B cell (primary cell): ENCODE data around the gene SCUBE1. TPM values are rescaled to one million over a fixed set of nuclear protein-coding genes. Genes with fewer than 3 reads are reported as not detected.
"Not testable (repeated sequence)": the region's sequence is repeated elsewhere in the genome, so short reads cannot be mapped to it uniquely, and the experiment has no call there.

Experiments
- ATAC-seq: fragments of 200-7000 bp; cut with Tn5 transposase; one replicate; pipeline ENCODE4 v1.10.0; 2021; ENCODE audit warnings: low read depth, mild to moderate bottlenecking, moderate number of reproducible peaks, moderate library complexity
- CTCF ChIA-PET: fragments of 350-600 bp; sonication (Branson Sonifier 250); formaldehyde crosslinking; loops from one replicate; lab custom pipeline; 2021; ENCODE audit warnings: antibody characterized with exemption, inconsistent platforms; lab: Charles Lee
- POLR2A ChIA-PET: fragments of 350-600 bp; sonication (Branson Sonifier 250); formaldehyde crosslinking; loops from one replicate; lab custom pipeline; 2021; ENCODE audit warnings: antibody characterized with exemption; lab: Charles Lee
- DNase-seq: peaks from one replicate; pipeline ENCODE4 v3.0.0; 2013
- H2AFZ ChIP-seq: 2 replicates; pipeline ENCODE4 v1.6.1; 2012; ENCODE audit warnings: mild to moderate bottlenecking, low read depth, low read length; ENCODE audit not compliant: insufficient read depth, poor library complexity, severe bottlenecking
- H3K27ac ChIP-seq, 2 donors: 1 replicate in 1 of 2; 2 replicates in 1 of 2; pipeline ENCODE4 v1.5.1; 2012 to 2013; ENCODE audit warnings: low read length in 2 of 2, mild to moderate bottlenecking in 2 of 2, moderate library complexity in 1 of 2
- H3K27me3 ChIP-seq, 4 experiments: fragments of 200-600 bp in 1 of 4; sonication (generic) in 1 of 4; replicated peaks in 1 of 4; 1 replicate in 2 of 4; 2 replicates in 2 of 4; pipeline versions ENCODE4 v1.6.1 to v1.7.0; 2013 to 2016; ENCODE audit warnings: low read length in 3 of 4, mild to moderate bottlenecking in 2 of 4, mixed read lengths in 1 of 4, moderate library complexity in 1 of 4; ENCODE audit not compliant: insufficient read depth in 4 of 4, control insufficient read depth in 3 of 4; ENCODE audit errors: control extremely low read depth in 1 of 4
- H3K36me3 ChIP-seq, 2 experiments: replicated peaks in 1 of 2; 1 replicate in 1 of 2; 2 replicates in 1 of 2; pipeline versions ENCODE4 v1.6.1 to v1.7.1; 2013; ENCODE audit warnings: low read length in 1 of 2; ENCODE audit not compliant: insufficient read depth in 2 of 2, control insufficient read depth in 1 of 2; ENCODE audit errors: control extremely low read depth in 1 of 2, extremely low read depth in 1 of 2
- H3K4me1 ChIP-seq, 2 donors: fragments of 200-600 bp in 1 of 2; sonication (generic) in 1 of 2; 1 replicate in 1 of 2; 2 replicates in 1 of 2; pipeline versions ENCODE4 v1.5.1 to v1.6.1; 2013 to 2017; ENCODE audit warnings: low read length in 2 of 2; ENCODE audit not compliant: control insufficient read depth in 2 of 2, insufficient read depth in 2 of 2
- H3K4me2 ChIP-seq: replicated peaks from 2 replicates; pipeline ENCODE3; 2012; ENCODE audit warnings: mild to moderate bottlenecking, low read depth, low read length; ENCODE audit not compliant: poor library complexity, severe bottlenecking
- H3K4me3 ChIP-seq, 5 experiments: fragments of 200-600 bp in 1 of 5; sonication (generic) in 1 of 5; 1 replicate in 3 of 5; 2 replicates in 2 of 5; pipeline versions ENCODE4 v1.5.1 to v1.7.0; 2011 to 2016; ENCODE audit warnings: low read length in 4 of 5, mild to moderate bottlenecking in 4 of 5, low read depth in 2 of 5, control low read depth in 1 of 5, moderate library complexity in 1 of 5; ENCODE audit not compliant: insufficient read depth in 1 of 5; ENCODE audit errors: control extremely low read depth in 1 of 5, extremely low read depth in 1 of 5
- H3K79me2 ChIP-seq: fragments of 200-600 bp; sonication (generic); one replicate; pipeline ENCODE4 v1.6.0; 2016; ENCODE audit warnings: low read length; ENCODE audit not compliant: control insufficient read depth, insufficient read depth
- H3K9ac ChIP-seq: fragments of 200-600 bp; sonication (generic); 2 replicates; pipeline ENCODE4 v1.6.1; 2017; ENCODE audit warnings: mild to moderate bottlenecking, low read length, moderate library complexity
- H3K9me3 ChIP-seq, 3 donors: one replicate each; pipeline versions ENCODE4 v1.6.1 to v1.7.1; 2013; ENCODE audit warnings: low read length in 2 of 3; ENCODE audit not compliant: control insufficient read depth in 2 of 3, insufficient read depth in 1 of 3; ENCODE audit errors: control extremely low read depth in 1 of 3
- H4K20me1 ChIP-seq: 2 replicates; pipeline ENCODE4 v1.6.0; 2012; ENCODE audit warnings: mild to moderate bottlenecking, low read length; ENCODE audit not compliant: insufficient read depth, control insufficient read depth, poor library complexity, severe bottlenecking
- H3K27ac Mint-ChIP-seq: one replicate; pipeline ENCODE4 v1.8.0; 2021; ENCODE audit warnings: mixed read lengths
- H3K27me3 Mint-ChIP-seq: one replicate; pipeline ENCODE4 v1.8.0; 2021; ENCODE audit warnings: mixed read lengths
- H3K4me1 Mint-ChIP-seq: one replicate; pipeline ENCODE4 v1.8.0; 2021; ENCODE audit warnings: mixed read lengths
- H3K4me3 Mint-ChIP-seq: one replicate; pipeline ENCODE4 v1.8.0; 2021; ENCODE audit warnings: mixed read lengths
- H3K9me3 Mint-ChIP-seq: one replicate; pipeline ENCODE4 v1.8.0; 2022; ENCODE audit warnings: mixed read lengths; ENCODE audit not compliant: insufficient read depth
- EZH2 ChIP-seq: IDR thresholded peaks from 2 replicates; pipeline ENCODE4 v1.6.1; 2012; ENCODE audit warnings: borderline replicate concordance, low read depth, mild to moderate bottlenecking, moderate library complexity, low read length; ENCODE audit not compliant: insufficient read depth, poor library complexity, severe bottlenecking
- WGBS: methylation state at CpG from one replicate; pipeline ENCODE4 v1.1.5; 2013; ENCODE audit warnings: missing lambda C conversion rate; ENCODE audit not compliant: insufficient coverage; 5-methylcytosine and 5-hydroxymethylcytosine counted together
- intact Hi-C: fragments of 100-400 bp; cut with micrococcal nuclease; formaldehyde crosslinking; loops from one replicate; pipeline ENCODE4 v1.10.0; 2022
- polyA plus RNA-seq: library from polyadenylated mRNA; depleted of rRNA; stranded (reverse); fragments of >200 nt; gene quantifications from 2 replicates; pipeline ENCODE4 v1.2.3, GENCODE V29; 2012
- total RNA-seq, 2 donors: library from RNA; stranded (reverse); fragments of 120-200 nt in 1 of 2; gene quantifications; 1 replicate in 1 of 2; 2 replicates in 1 of 2; pipeline versions ENCODE4 v1.2.3 to v1.2.4, GENCODE V29; 2013 to 2022

Gene SCUBE1
- total and polyA plus RNA-seq, 2 donors (not counting 1 experiment from before 2014, with no cell fraction given): not detected

DNA sequence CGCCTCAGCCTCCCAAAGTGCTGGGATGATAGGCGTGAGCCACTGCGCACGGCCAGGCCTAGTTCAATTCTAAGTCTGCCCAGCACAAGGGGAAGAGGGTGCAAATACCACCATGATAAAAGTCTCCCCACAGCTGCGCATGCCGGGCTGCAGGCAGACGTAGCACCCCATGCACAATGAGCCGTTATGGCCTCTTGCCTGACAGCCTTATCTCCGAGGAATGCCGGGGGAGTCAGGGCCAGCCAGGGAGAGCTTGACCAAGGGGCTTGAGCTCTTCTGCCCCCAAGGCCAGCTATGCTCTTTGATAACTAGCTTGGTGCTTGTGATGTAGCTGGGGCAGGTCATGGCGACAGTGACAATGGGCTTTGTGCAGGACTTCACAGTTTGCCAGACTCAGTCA lies 13.7 kb upstream of the SCUBE1 start:
- ChIA-PET CTCF (interaction anchor here (0.5 kb wide), 1 partner anchor 31 kb away, joined by 4 read pairs; no protein-coding TSS in a partner anchor), POLR2A (no interaction called here)
- no peak overlapping the region for H3K27ac Mint-ChIP-seq
- no peak for ATAC-seq
- Histone ChIP-seq H3K4me2 (no peak overlapping the region), H3K79me2 (no peaks in the 10 kb centered on the region), H4K20me1 (no peaks in the 10 kb centered on the region), H3K9ac (no peak overlapping the region), H3K4me3 (no peak overlapping the region), H3K4me1 (no peaks in the 10 kb centered on the region), H2AFZ (no peak overlapping the region), H3K27me3 (peaks cover 0 to 5% (median 0%) of the 10 kb centered on the region in 4 experiments), H3K36me3 (no peaks in the 10 kb centered on the region), H3K9me3 (no peaks in the 10 kb centered on the region), H3K27ac (no peak overlapping the region)
- 97% methylated on average over 11 of the region's 11 CpGs for WGBS
- intact Hi-C loops: no loop called here
- no peaks in the 10 kb centered on the region for H3K4me1 Mint-ChIP-seq
- no peak for TF ChIP-seq EZH2
- no peak overlapping the region for H3K4me3 Mint-ChIP-seq
- peaks cover 20% of the 10 kb centered on the region for H3K27me3 Mint-ChIP-seq
- no peaks in the 10 kb centered on the region for H3K9me3 Mint-ChIP-seq
- DNase-seq: no peak

DNA sequence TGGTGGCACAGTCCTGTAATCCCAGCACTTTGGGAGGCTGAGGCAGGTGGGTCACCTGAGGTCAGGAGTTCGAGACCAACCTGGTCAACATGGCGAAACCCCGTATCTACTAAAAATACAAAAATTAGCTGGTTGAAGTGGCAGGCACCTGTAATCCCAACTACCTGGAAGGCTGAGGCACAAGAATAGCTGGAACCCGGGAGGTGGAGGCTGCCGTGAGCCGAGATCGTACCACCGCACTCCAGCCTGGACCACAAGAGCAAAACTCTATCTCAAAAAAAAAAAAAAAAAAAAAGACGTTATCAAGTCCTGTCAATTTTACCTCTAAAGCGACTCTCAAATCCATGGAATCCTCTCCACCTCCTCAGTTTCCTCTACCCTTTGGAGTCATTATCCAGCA lies 12.5 kb upstream of the SCUBE1 start:
- POLR2A ChIA-PET, H3K36me3 ChIP-seq, H3K27ac ChIP-seq, H3K79me2 ChIP-seq, H3K4me3 ChIP-seq, H3K9me3 Mint-ChIP-seq, H3K4me3 Mint-ChIP-seq, H3K4me1 Mint-ChIP-seq, DNase-seq, H3K27ac Mint-ChIP-seq, H3K4me1 ChIP-seq, H3K27me3 ChIP-seq, H4K20me1 ChIP-seq, H3K4me2 ChIP-seq, H3K9ac ChIP-seq, intact Hi-C loops, H3K9me3 ChIP-seq, H2AFZ ChIP-seq, ATAC-seq, CTCF ChIA-PET: not testable (repeated sequence)
- WGBS: 99% methylated on average over 8 of the region's 10 CpGs
- peaks cover 23% of the 10 kb centered on the region for H3K27me3 Mint-ChIP-seq
